Transverse colon (tissue), 4 donors: ENCODE measurements around the gene MAN1C1. TPM values are rescaled to one million over a fixed set of nuclear protein-coding genes. Genes with fewer than 3 reads are reported as not detected.

Source experiments
- DNase-seq: peaks from one replicate; pipeline ENCODE4 v3.0.0-alpha.2; 2019
- H3K27ac ChIP-seq, 4 donors: fragments of 200-600 bp; sonication (generic); 2 replicates each; pipeline ENCODE4 v1.5.1; 2016 to 2018; ENCODE audit warnings: inconsistent platforms in 4 of 4
- H3K27me3 ChIP-seq: fragments of 200-600 bp; sonication (generic); 2 replicates; pipeline ENCODE4 v1.5.1; 2017; ENCODE audit warnings: inconsistent platforms
- H3K36me3 ChIP-seq, 4 donors: fragments of 200-600 bp; sonication (generic); 2 replicates each; pipeline ENCODE4 v1.5.1; 2017 to 2019; ENCODE audit warnings: inconsistent platforms in 4 of 4
- H3K4me1 ChIP-seq, 4 donors: fragments of 200-600 bp; sonication (generic); 2 replicates each; pipeline ENCODE4 v1.5.1; 2017 to 2020; ENCODE audit warnings: inconsistent platforms in 4 of 4
- H3K4me3 ChIP-seq, 4 donors: fragments of 200-600 bp; sonication (generic); 1 replicate in 1 of 4; 2 replicates in 3 of 4; pipeline versions ENCODE4 v1.5.1 to v1.6.1; 2017 to 2019; ENCODE audit warnings: inconsistent platforms in 4 of 4
- H3K9me3 ChIP-seq, 2 donors: fragments of 200-600 bp; sonication (generic); 2 replicates each; pipeline ENCODE4 v1.5.1; 2017 to 2019; ENCODE audit warnings: inconsistent platforms in 2 of 2
- EP300 ChIP-seq: sonication (generic); formaldehyde crosslinking; IDR thresholded peaks from one replicate; pipeline ENCODE4 v1.6.1; 2017; ENCODE audit warnings: antibody characterized with exemption, low read depth
- POLR2A ChIP-seq: fragments of 450-650 bp; IDR thresholded peaks from one replicate; pipeline ENCODE4 v1.6.1; 2016; ENCODE audit warnings: antibody characterized with exemption, mild to moderate bottlenecking, moderate library complexity
- POLR2AphosphoS5 ChIP-seq, 3 donors: sonication (generic); formaldehyde crosslinking; IDR thresholded peaks; one replicate each; pipeline ENCODE4 v1.6.1; 2016; ENCODE audit warnings: antibody characterized with exemption in 3 of 3
- WGBS, 2 donors: methylation state at CpG; one replicate each; pipeline ENCODE4 v1.1.5; 2018; ENCODE audit warnings: low coverage in 1 of 2; 5-methylcytosine and 5-hydroxymethylcytosine counted together
- in situ Hi-C, 4 donors: fragments of 200-750 bp; cut with MboI; loops; one replicate each; pipeline versions ENCODE4 v1.15.0 to v1.15.1; 2017; ENCODE audit warnings: low sequenced_read_pairs in 3 of 4, low pct_ligation_motif_present in 1 of 4, low pct_unique_long_range_greater_than_20kb in 1 of 4
- intact Hi-C: fragments of 100-400 bp; cut with DNase I; formaldehyde crosslinking; loops from one replicate; pipeline ENCODE4 v1.15.1; 2023; ENCODE audit warnings: low total_unique reads
- total RNA-seq, 4 donors: library from RNA; depleted of rRNA; stranded (reverse); fragments of >200 nt; gene quantifications; one replicate each; pipeline ENCODE4 v1.1.0, GENCODE V29; 2016
- TF ChIP-seq, protein P1 (sequence below), 5 experiments: fragments of 200-600 bp in 3 of 5; fragments of 450-650 bp in 2 of 5; sonication (generic) in 3 of 5; IDR thresholded peaks; 1 replicate in 2 of 5; 2 replicates in 3 of 5; pipeline ENCODE4 v1.5.1; 2016 to 2017; ENCODE audit warnings: antibody characterized with exemption in 5 of 5, inconsistent platforms in 3 of 5, mild to moderate bottlenecking in 2 of 5, moderate library complexity in 1 of 5

MAN1C1 gene
- total RNA-seq, 4 donors from 2014 or later = 2.4 to 6.8 (median 4.3) TPM

DNA sequence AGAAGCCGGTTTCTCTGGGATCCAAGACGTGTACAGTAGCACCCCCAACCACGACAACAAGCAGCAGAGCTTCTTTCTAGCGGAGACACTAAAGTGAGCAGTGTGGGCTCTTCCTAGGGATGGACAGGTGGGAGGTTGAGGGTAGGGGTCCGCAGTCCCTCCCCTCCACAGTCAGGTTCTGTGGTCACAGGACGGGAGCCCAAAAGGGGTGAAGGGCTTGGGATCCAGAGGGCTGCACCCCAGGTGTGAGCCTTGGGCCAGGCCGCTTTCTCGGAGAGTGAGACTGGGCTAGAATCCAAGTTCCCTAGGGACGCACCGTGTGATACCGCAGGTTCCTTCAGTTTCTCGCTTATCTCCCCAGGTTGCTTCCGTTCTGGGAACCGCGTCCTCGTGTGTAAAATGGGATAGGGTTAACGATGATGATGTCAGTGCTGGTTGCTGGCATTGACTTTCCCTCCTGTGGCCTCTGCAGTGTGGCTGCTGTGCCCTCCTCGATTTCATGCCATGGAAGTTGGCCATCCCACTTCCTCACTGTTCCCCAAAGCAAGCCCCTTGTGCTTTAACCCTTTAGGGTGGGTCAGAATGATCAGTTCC is 166.1 kb downstream of the MAN1C1 start:
- intact Hi-C loops (no loop called here), in situ Hi-C loops (loop anchor here in 1 of 4 donors (25.0 kb wide), 1 partner anchor 170 kb away; the partner anchor contains the start of gene MAN1C1)
- H3K4me1 ChIP-seq = peaks cover 0 to 32% (median 0%) of the 10 kb centered on the region in 4 donors

DNA sequence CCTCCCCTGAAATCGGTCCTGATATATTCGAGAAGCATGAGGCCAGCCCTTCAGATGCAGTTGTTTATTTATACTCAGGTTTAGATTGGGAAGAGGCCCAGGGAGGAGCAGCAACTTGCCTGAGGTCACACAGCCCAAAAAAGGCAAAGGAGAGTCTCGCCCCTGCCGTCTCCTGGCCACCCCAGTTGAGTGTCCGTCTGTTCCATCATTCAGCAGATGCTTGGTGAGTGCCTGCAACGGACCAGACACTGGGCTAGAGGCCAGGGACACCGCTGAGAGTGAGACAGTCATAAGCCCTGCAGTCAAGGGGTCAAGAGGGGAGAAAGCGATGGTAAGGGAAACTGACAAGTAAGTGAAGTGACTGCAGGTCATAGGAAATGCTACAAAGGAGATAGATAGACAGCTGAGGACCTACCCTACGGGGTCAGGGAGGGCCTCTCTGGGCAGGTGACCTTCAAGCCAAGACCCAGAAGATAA is 168.0 kb downstream of the MAN1C1 start:
- H3K4me1 ChIP-seq = peaks cover 0 to 30% (median 0%) of the 10 kb centered on the region in 4 donors
- no peaks in the 10 kb centered on the region for H3K9me3 ChIP-seq
- intact Hi-C loops (loop anchor here (1.0 kb wide), 1 partner anchor 30 kb away; no protein-coding TSS in a partner anchor), in situ Hi-C loops (loop anchor here in 1 of 4 donors (25.0 kb wide), 1 partner anchor 172 kb away; the partner anchor contains the start of gene MAN1C1)
- WGBS, 2 donors = 42 to 66% methylated on average over 4 to 9 of the region's 9 CpGs
- no peak for TF ChIP-seq POLR2AphosphoS5 (IDR thresholded peaks at IDR 0.05)
- no peak for TF ChIP-seq POLR2A
- no peak overlapping the region for H3K27ac ChIP-seq
- H3K4me3 ChIP-seq = no peak overlapping the region
- DNase-seq = no peak
- no peaks in the 10 kb centered on the region for H3K36me3 ChIP-seq
- no peaks in the 10 kb centered on the region for H3K27me3 ChIP-seq

More for the DNA sequence above, 166.1 kb downstream of the MAN1C1 start:
- TF ChIP-seq POLR2A = no peak
- no peak for TF ChIP-seq POLR2AphosphoS5 (IDR thresholded peaks at IDR 0.05)
- TF ChIP-seq, protein P1, sequence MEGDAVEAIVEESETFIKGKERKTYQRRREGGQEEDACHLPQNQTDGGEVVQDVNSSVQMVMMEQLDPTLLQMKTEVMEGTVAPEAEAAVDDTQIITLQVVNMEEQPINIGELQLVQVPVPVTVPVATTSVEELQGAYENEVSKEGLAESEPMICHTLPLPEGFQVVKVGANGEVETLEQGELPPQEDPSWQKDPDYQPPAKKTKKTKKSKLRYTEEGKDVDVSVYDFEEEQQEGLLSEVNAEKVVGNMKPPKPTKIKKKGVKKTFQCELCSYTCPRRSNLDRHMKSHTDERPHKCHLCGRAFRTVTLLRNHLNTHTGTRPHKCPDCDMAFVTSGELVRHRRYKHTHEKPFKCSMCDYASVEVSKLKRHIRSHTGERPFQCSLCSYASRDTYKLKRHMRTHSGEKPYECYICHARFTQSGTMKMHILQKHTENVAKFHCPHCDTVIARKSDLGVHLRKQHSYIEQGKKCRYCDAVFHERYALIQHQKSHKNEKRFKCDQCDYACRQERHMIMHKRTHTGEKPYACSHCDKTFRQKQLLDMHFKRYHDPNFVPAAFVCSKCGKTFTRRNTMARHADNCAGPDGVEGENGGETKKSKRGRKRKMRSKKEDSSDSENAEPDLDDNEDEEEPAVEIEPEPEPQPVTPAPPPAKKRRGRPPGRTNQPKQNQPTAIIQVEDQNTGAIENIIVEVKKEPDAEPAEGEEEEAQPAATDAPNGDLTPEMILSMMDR (IDR thresholded peaks at IDR 0.05) = no peak
- TF ChIP-seq EP300 = no peak
- no peaks in the 10 kb centered on the region for H3K9me3 ChIP-seq
- H3K36me3 ChIP-seq = no peaks in the 10 kb centered on the region
- no peak overlapping the region for H3K4me3 ChIP-seq
- no peak for DNase-seq
- WGBS, 2 donors = 70 to 75% methylated on average over 3 to 16 of the region's 18 CpGs
- no peaks in the 10 kb centered on the region for H3K27me3 ChIP-seq
- no peak overlapping the region for H3K27ac ChIP-seq

DNA sequence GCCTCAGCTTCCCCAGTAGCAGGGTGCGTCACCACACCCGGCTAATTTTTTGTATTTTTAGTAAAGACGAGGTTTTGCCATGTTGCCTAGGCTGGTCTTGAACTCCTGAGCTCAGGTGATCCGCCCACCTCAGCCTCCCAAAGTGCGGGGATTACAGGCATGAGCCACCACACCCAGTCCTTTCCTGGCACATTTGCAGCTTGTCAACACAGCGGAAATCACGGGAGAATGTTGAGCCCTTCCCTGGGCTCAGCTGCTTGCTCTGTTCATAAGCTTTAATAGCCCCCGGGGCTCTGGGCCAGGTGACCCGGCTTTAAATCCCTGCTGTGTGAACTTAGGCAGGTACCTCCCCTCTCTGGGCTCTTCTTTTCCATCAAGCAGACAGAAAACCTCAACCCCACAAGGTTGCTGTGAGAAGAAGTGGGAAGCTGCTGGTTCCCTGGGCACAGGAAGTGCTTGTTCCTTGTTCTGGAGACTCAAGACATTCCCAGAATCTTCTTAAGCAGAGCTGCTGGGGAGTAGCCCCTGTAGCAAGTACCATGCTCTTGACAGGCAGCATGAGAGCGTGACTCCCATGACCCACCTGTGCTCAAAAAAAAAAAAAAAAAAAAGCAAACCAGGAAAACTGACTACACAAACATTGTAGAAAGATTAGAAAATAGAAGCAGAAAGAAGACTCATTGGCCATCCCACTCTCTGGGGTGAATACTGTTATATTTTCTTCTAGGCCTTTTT is 168.9 kb downstream of the MAN1C1 start:
- WGBS, 2 donors = 62 to 75% methylated on average over 5 to 10 of the region's 10 CpGs

DNA sequence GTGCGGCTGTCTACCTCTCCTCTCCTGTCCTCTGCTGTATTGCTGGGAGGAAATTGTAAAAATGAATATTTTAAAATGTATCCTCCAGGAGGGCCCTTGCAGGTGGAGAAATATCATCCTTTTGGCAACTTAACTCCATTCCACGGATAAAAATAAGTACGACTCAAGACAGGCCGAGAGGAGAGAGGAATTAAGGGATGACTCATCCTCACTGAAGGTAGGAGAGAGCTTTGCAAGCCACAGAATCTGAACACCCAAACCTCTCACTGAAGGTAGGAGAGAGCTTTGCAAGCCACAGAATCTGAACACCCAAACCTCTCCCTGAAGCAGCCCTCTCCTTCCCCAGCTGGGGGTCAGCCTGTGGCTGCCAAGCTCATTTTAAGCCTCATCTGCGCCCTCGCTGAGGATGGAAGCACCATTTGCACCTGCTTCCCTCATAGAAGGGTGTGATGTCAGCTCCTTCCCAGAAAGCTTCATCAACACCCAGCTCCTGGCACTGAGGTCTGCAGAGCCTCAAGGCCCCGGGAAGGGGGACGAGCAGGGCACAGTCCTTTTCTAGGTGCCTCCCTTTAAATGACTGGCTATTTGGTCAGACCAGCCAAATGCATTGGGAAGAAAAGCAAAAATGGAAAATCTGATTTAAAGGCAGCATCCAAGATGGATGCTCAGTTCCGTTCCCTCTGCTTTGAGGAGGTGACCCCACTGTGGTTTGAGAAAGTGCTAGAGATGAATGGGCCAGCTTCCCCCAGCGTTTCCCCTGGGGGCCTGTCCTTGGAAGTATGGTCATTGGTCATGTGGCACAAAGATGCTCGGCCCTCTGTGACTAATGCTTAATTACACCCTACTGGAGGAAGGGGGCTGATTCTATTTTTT is 170.5 kb downstream of the MAN1C1 start:
- DNase-seq = no peak
- WGBS, 2 donors = 42 to 77% methylated on average over 5 to 11 of the region's 11 CpGs
- peak overlapping the region in 1 of 4 donors; percentile 45 for H3K27ac ChIP-seq

More for the DNA sequence above, 168.9 kb downstream of the MAN1C1 start:
- DNase-seq = no peak
- H3K27me3 ChIP-seq = no peaks in the 10 kb centered on the region
- no peaks in the 10 kb centered on the region for H3K36me3 ChIP-seq
- no peaks in the 10 kb centered on the region for H3K9me3 ChIP-seq
- in situ Hi-C loops = loop anchor here in 1 of 4 donors (25.0 kb wide), 1 partner anchor 173 kb away; the partner anchor contains the start of gene MAN1C1
- H3K4me3 ChIP-seq = no peak overlapping the region
- H3K4me1 ChIP-seq = peaks cover 0 to 22% (median 0%) of the 10 kb centered on the region in 4 donors
- TF ChIP-seq EP300 = no peak
- no peak for TF ChIP-seq POLR2AphosphoS5 (IDR thresholded peaks at IDR 0.05)
- TF ChIP-seq, protein P1 (IDR thresholded peaks at IDR 0.05) = no peak
- TF ChIP-seq POLR2A = no peak
- H3K27ac ChIP-seq = peak overlapping the region in 1 of 4 donors; percentile 15
- intact Hi-C loops = loop anchor here (1.0 kb wide), 1 partner anchor 29 kb away; no protein-coding TSS in a partner anchor

More for the DNA sequence above, 170.5 kb downstream of the MAN1C1 start:
- in situ Hi-C loops = loop anchor here in 1 of 4 donors (25.0 kb wide), 1 partner anchor 175 kb away; the partner anchor contains the start of gene MAN1C1
- intact Hi-C loops = no loop called here
- Histone ChIP-seq H3K9me3 (no peaks in the 10 kb centered on the region), H3K27me3 (no peaks in the 10 kb centered on the region), H3K36me3 (no peaks in the 10 kb centered on the region), H3K4me3 (no peak overlapping the region), H3K4me1 (peaks cover 0 to 19% (median 0%) of the 10 kb centered on the region in 4 donors)
- no peak for TF ChIP-seq EP300
- no peak for TF ChIP-seq POLR2A
- no peak for TF ChIP-seq POLR2AphosphoS5 (IDR thresholded peaks at IDR 0.05)
